BJ (cell line): ENCODE data around the gene SLIT3. TPM values are rescaled to one million over a fixed set of nuclear protein-coding genes. Genes with fewer than 3 reads are reported as not detected.

Experiments used
- CTCF ChIA-PET: fragments of 350-600 bp; formaldehyde crosslinking; extraction: SDS; loops from one replicate; lab custom pipeline; 2021; ENCODE audit warnings: antibody characterized with exemption, inconsistent platforms; lab: Yijun Ruan, JAX
- POLR2A ChIA-PET: fragments of 300-600 bp; sonication (Branson Sonifier 250); formaldehyde crosslinking; extraction: SDS; loops from one replicate; lab custom pipeline; 2021; ENCODE audit warnings: antibody characterized with exemption; lab: Charles Lee
- DNase-seq: peaks from one replicate; pipeline ENCODE4 v3.0.0-alpha.2; 2011; ENCODE audit warnings: low read depth
- H3K27me3 ChIP-seq: 2 replicates; pipeline ENCODE4 v1.6.0; 2011; ENCODE audit warnings: low read length; ENCODE audit not compliant: control insufficient read depth, insufficient read depth
- H3K36me3 ChIP-seq: 2 replicates; pipeline ENCODE4 v1.5.1; 2011; ENCODE audit warnings: low read length; ENCODE audit not compliant: control insufficient read depth, insufficient read depth
- H3K4me3 ChIP-seq: 2 replicates; pipeline ENCODE4 v1.5.1; 2011; ENCODE audit warnings: low read depth, mild to moderate bottlenecking, control low read depth, low read length
- CTCF ChIP-seq: IDR thresholded peaks from 2 replicates; pipeline ENCODE4 v1.5.1; 2011; ENCODE audit warnings: low read depth, mild to moderate bottlenecking, control low read depth, inconsistent platforms, low read length, moderate library complexity; ENCODE audit not compliant: insufficient read depth
- polyA plus RNA-seq: library from polyadenylated mRNA; depleted of rRNA; stranded (reverse); fragments of >200 nt; gene quantifications from 2 replicates; pipeline ENCODE4 v1.2.3, GENCODE V29; 2011

SLIT3 gene
- polyA plus RNA-seq, 1 experiment, result 26.8 TPM

GRCh38 chr5:168801567-168801966 is 499.4 kb downstream of the SLIT3 start:
- ChIA-PET CTCF (interaction anchor here (0.6 kb wide), 1 partner anchor 204 kb away, joined by 3 read pairs; no protein-coding TSS in a partner anchor), POLR2A (no interaction called here)
- TF ChIP-seq CTCF, result no peak
- Histone ChIP-seq H3K27me3 (no peaks in the 10 kb centered on the region), H3K36me3 (0 out of 2 replicates have a peak, but pooled peaks cover 1% of the 10 kb centered on the region), H3K4me3 (no peak overlapping the region)
- DNase-seq, result no peak

GRCh38 chr5:168800701-168801100 is 500.2 kb downstream of the SLIT3 start:
- H3K27me3 ChIP-seq, result no peaks in the 10 kb centered on the region
- ChIA-PET POLR2A (no interaction called here), CTCF (interaction anchor here (0.6 kb wide), 1 partner anchor 494 kb away, joined by 3 read pairs; no protein-coding TSS in a partner anchor)
- H3K4me3 ChIP-seq, result no peak overlapping the region
- 0 out of 2 replicates have a peak, but pooled peaks cover 1% of the 10 kb centered on the region for H3K36me3 ChIP-seq
- DNase-seq, result no peak
- TF ChIP-seq CTCF, result no peak

GRCh38 chr5:168798065-168799023 is 502.6 kb downstream of the SLIT3 start:
- Histone ChIP-seq H3K4me3 (no peak overlapping the region), H3K36me3 (0 out of 2 replicates have a peak, but pooled peaks cover under 1% of the 10 kb centered on the region), H3K27me3 (no peaks in the 10 kb centered on the region)
- CTCF ChIA-PET, result no interaction called here
- no peak for TF ChIP-seq CTCF
- POLR2A ChIA-PET, result no interaction called here
- no peak for DNase-seq

- CTCF ChIA-PET, result no interaction called here
- no peaks in the 10 kb centered on the region for H3K36me3 ChIP-seq
- TF ChIP-seq CTCF, result no peak
- no peak for DNase-seq
- POLR2A ChIA-PET, result no interaction called here
- H3K4me3 ChIP-seq, result no peak overlapping the region
- no peaks in the 10 kb centered on the region for H3K27me3 ChIP-seq
These were observed 504.1 kb downstream of the SLIT3 start for GRCh38 chr5:168796593-168797580.

- TF ChIP-seq CTCF, result no peak
- no peak for DNase-seq
- no peaks in the 10 kb centered on the region for H3K36me3 ChIP-seq
- ChIA-PET CTCF (no interaction called here), POLR2A (interaction anchor here (0.5 kb wide), 1 partner anchor 788 kb away, joined by 10 read pairs; the partner anchor contains the start of gene SPDL1)
- H3K4me3 ChIP-seq, result no peak overlapping the region
- H3K27me3 ChIP-seq, result no peaks in the 10 kb centered on the region
These were observed 504.9 kb downstream of the SLIT3 start for GRCh38 chr5:168796000-168796399.
